Chondrocyte (in vitro differentiated cells): ENCODE results near the gene ZBTB2. TPM values are rescaled to one million over a fixed set of nuclear protein-coding genes. Genes with fewer than 3 reads are reported as not detected.

Experiments used
- DNase-seq: peaks from one replicate; pipeline ENCODE4 v3.0.0; 2021; ENCODE audit warnings: mixed read lengths, low spot score
- H3K27ac Mint-ChIP-seq: one replicate; pipeline ENCODE4 v1.8.0; 2021; ENCODE audit warnings: mild to moderate bottlenecking, moderate library complexity, mixed read lengths; ENCODE audit not compliant: unreplicated experiment
- H3K27me3 Mint-ChIP-seq: 2 replicates; pipeline ENCODE4 v1.8.0; 2021; ENCODE audit warnings: low read depth, mixed read lengths
- H3K36me3 Mint-ChIP-seq: 2 replicates; pipeline ENCODE4 v1.8.0; 2021; ENCODE audit warnings: low read depth, mixed read lengths
- H3K4me1 Mint-ChIP-seq: 2 replicates; pipeline ENCODE4 v1.8.0; 2021; ENCODE audit warnings: low read depth, mild to moderate bottlenecking, mixed read lengths
- H3K4me3 Mint-ChIP-seq: one replicate; pipeline ENCODE4 v1.8.0; 2021; ENCODE audit warnings: mild to moderate bottlenecking, moderate library complexity, mixed read lengths; ENCODE audit not compliant: unreplicated experiment
- H3K9me3 Mint-ChIP-seq: 2 replicates; pipeline ENCODE4 v1.8.0; 2021; ENCODE audit warnings: low read depth, mixed read lengths
- CTCF ChIP-seq: fragments of 200-600 bp; sonication (generic); IDR thresholded peaks from 2 replicates; pipeline ENCODE4 v1.5.0; 2021; ENCODE audit warnings: antibody characterized with exemption, mild to moderate bottlenecking, moderate library complexity
- total RNA-seq: library from RNA; stranded (reverse); gene quantifications from 3 replicates; pipeline ENCODE4 v1.2.1, GENCODE V29; 2021

ZBTB2 gene
- total RNA-seq, 1 donor from 2014 or later: 10.1 TPM

GRCh38 chr6:151330130-151330696 lies 61.1 kb downstream of the ZBTB2 start:
- H3K4me1 Mint-ChIP-seq: peaks cover 63% of the 10 kb centered on the region
- H3K27me3 Mint-ChIP-seq: no peaks in the 10 kb centered on the region
- H3K27ac Mint-ChIP-seq: no peak overlapping the region
- no peaks in the 10 kb centered on the region for H3K9me3 Mint-ChIP-seq
- H3K4me3 Mint-ChIP-seq: no peak overlapping the region
- no peak for TF ChIP-seq CTCF
- H3K36me3 Mint-ChIP-seq: no peaks in the 10 kb centered on the region
- DNase-seq: no peak

- Mint-ChIP-seq H3K4me1 (peaks cover 70% of the 10 kb centered on the region), H3K27me3 (no peaks in the 10 kb centered on the region), H3K9me3 (no peaks in the 10 kb centered on the region), H3K27ac (no peak overlapping the region), H3K36me3 (no peaks in the 10 kb centered on the region), H3K4me3 (peak overlapping the region; percentile 79)
- no peak for TF ChIP-seq CTCF
- DNase-seq: no peak
Measured at GRCh38 chr6:151327101-151327500, 64.3 kb downstream of the ZBTB2 start.

GRCh38 chr6:151326116-151326825 lies 65.1 kb downstream of the ZBTB2 start:
- DNase-seq: no peak
- peaks cover 3% of the 10 kb centered on the region for H3K9me3 Mint-ChIP-seq
- H3K27me3 Mint-ChIP-seq: no peaks in the 10 kb centered on the region
- peak overlapping the region; percentile 79 for H3K4me3 Mint-ChIP-seq
- H3K27ac Mint-ChIP-seq: peak overlapping the region; percentile 70
- peaks cover 70% of the 10 kb centered on the region for H3K4me1 Mint-ChIP-seq
- TF ChIP-seq CTCF: no peak
- H3K36me3 Mint-ChIP-seq: no peaks in the 10 kb centered on the region

- H3K9me3 Mint-ChIP-seq: peaks cover 3% of the 10 kb centered on the region
- TF ChIP-seq CTCF: no peak
- no peaks in the 10 kb centered on the region for H3K27me3 Mint-ChIP-seq
- peaks cover 67% of the 10 kb centered on the region for H3K4me1 Mint-ChIP-seq
- H3K36me3 Mint-ChIP-seq: peaks cover 3% of the 10 kb centered on the region
- peak overlapping the region; percentile 70 for H3K27ac Mint-ChIP-seq
- no peak for DNase-seq
- peak overlapping the region; percentile 79 for H3K4me3 Mint-ChIP-seq
Measured at GRCh38 chr6:151325075-151326050, 66.0 kb downstream of the ZBTB2 start.

- H3K4me3 Mint-ChIP-seq: no peak overlapping the region
- H3K9me3 Mint-ChIP-seq: peaks cover 3% of the 10 kb centered on the region
- DNase-seq: no peak
- TF ChIP-seq CTCF: peak; percentile 62
- H3K4me1 Mint-ChIP-seq: peaks cover 67% of the 10 kb centered on the region
- no peaks in the 10 kb centered on the region for H3K27me3 Mint-ChIP-seq
- peaks cover 5% of the 10 kb centered on the region for H3K36me3 Mint-ChIP-seq
- peak overlapping the region; percentile 78 for H3K27ac Mint-ChIP-seq
Measured at GRCh38 chr6:151324488-151324825, 66.9 kb downstream of the ZBTB2 start.
